ENCODE results near the gene UBE2L6. TPM values are rescaled to one million over a fixed set of nuclear protein-coding genes. Genes with fewer than 3 reads are reported as not detected.
A peak's percentile ranks its signal among the peaks of the same experiment; 100 is the strongest.

The UBE2L6 gene
- total and polyA plus RNA-seq, 8 donors, result 2.2 to 73.0 (median 40.5) TPM

DNA sequence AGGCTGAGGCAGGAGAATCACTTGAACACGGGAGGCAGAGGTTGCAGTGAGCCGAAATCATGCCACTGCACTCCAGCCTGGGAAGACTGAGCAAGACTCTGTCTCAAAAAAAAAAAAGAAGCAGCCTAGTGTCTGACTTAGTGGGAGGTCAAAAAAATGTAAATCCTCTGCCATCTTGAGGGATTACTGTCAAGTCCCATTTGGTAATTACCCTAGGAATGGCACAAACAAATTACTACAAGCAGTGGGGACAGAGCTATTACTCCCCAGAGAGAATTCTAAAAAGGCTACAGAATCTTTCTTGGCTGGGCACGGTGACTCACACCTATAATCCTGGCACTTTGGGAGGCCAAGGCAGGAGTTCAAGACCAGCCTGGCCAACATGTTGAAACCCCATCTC is 33.8 kb upstream of the UBE2L6 start:
- DNase-seq, result no peak
- 80 to 92% (median 86%) methylated on average over 3 of the region's 3 CpGs for WGBS, 5 donors
- Histone ChIP-seq H3K4me3 (no peak overlapping the region), H3K36me3 (peaks cover 4 to 30% (median 28%) of the 10 kb centered on the region in 4 donors), H3K4me1 (peaks cover 0 to 36% (median 18%) of the 10 kb centered on the region in 4 donors), H3K27ac (no peak overlapping the region), H3K27me3 (peaks cover 0 to 7% (median 0%) of the 10 kb centered on the region in 3 donors), H3K9me3 (no peaks in the 10 kb centered on the region)
- TF ChIP-seq EP300 (IDR thresholded peaks at IDR 0.05) (no peak), POLR2A (IDR thresholded peaks at IDR 0.05) (no peak)
- intact Hi-C loops (cut with DNase I; ENCODE audit: low total_unique reads), result no loop called here

GRCh38 chr11:57599381-57599780 is 31.9 kb upstream of the UBE2L6 start:
- H3K27ac ChIP-seq, result peak overlapping the region in 4 of 5 donors; percentile 90 to 92 (median 91)
- 19 to 67% (median 50%) methylated on average over 2 of the region's 2 CpGs for WGBS, 5 donors
- intact Hi-C loops (cut with DNase I; ENCODE audit: low total_unique reads), result no loop called here
- DNase-seq, result peak in 1 of 2 donors; percentile 9
- H3K4me1 ChIP-seq, result peaks cover 0 to 36% (median 18%) of the 10 kb centered on the region in 4 donors
- peak overlapping the region in 3 of 4 donors; percentile 54 to 69 (median 59) for H3K4me3 ChIP-seq
- no peaks in the 10 kb centered on the region for H3K9me3 ChIP-seq
- peaks cover 0 to 19% (median 15%) of the 10 kb centered on the region in 4 donors for H3K36me3 ChIP-seq
- H3K27me3 ChIP-seq, result peaks cover 0 to 7% (median 0%) of the 10 kb centered on the region in 3 donors
- TF ChIP-seq CTCF (IDR thresholded peaks at IDR 0.05) (no peak), EP300 (IDR thresholded peaks at IDR 0.05) (no peak), POLR2AphosphoS5 (IDR thresholded peaks at IDR 0.05) (no peak), POLR2A (IDR thresholded peaks at IDR 0.05) (no peak)

DNA sequence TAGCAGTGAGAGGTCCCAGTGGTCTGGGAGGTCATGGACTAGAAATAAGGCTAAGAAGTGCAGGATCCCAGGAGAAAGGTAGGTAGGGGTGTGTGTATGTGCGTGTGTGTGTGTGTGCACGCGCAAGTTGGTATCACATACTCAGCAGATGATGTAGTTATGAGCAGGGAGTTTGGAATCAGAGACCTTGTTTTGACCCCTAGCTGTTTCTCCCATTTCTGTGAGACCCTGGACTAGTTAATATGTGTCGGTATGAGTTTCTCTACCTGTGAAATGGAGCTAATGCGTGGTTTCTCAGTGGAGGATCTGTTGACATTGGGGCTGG is 31.3 kb upstream of the UBE2L6 start:
- Histone ChIP-seq H3K27me3 (peaks cover 0 to 7% (median 0%) of the 10 kb centered on the region in 3 donors), H3K36me3 (peaks cover 0 to 19% (median 15%) of the 10 kb centered on the region in 4 donors), H3K27ac (peak overlapping the region; percentile 87 to 92 (median 90)), H3K4me3 (peak overlapping the region; percentile 54 to 69 (median 60)), H3K9me3 (no peaks in the 10 kb centered on the region), H3K4me1 (peaks cover 0 to 36% (median 18%) of the 10 kb centered on the region in 4 donors)
- intact Hi-C loops (cut with DNase I; ENCODE audit: low total_unique reads), result no loop called here
- peak in 1 of 2 donors; percentile 58 for DNase-seq
- 54 to 78% (median 67%) methylated on average over 4 to 5 of the region's 5 CpGs for WGBS, 5 donors
- TF ChIP-seq POLR2AphosphoS5 (IDR thresholded peaks at IDR 0.05) (no peak), CTCF (IDR thresholded peaks at IDR 0.05) (no peak), POLR2A (IDR thresholded peaks at IDR 0.05) (no peak), EP300 (IDR thresholded peaks at IDR 0.05) (no peak)

DNA sequence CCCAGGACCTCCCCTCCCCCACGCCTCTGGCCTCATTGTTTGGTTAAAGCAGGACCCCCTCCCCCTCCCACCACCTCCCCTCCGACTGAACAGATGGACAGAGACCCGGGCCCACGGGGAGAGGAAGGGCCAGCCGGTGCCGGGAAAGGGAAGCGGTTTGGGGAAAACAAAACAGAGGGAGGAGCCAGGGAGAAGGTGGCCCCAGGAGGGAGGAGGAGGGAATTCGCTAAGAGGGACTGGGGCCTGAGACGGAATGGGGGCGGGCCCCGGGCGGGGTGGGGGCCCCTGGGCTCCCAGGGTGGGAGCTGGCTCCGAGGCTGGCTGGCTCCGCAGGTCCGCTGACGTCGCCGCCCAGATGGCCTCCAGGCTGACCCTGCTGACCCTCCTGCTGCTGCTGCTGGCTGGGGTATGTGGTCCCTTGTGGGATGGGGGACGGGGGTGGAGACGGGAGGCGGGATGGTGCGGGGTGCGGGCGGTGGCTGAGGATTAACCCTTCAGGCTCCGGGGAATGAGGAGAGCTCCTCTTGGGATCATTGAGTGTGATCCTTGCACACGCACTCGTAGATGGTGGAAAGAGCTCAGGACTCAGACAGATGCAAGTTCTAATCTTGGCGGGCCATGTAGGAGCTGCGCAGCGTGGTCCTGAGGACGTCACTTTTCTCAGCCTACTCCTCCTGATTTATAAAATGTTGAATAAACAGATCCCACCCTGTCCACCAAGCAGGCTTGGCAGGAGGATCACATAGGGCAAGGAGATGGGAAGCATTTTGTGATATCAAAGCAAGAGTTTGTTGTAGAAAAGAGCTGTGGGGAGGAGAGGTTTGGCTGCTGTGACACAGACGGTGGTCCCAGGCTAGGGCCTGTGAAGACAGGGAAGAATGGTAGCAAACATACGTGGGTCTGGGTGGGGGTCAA is 30.7 kb upstream of the UBE2L6 start:
- H3K27ac ChIP-seq, result peak overlapping the region; percentile 87 to 92 (median 90)
- peak; percentile 50 to 93 for DNase-seq
- H3K27me3 ChIP-seq, result peaks cover 0 to 7% (median 0%) of the 10 kb centered on the region in 3 donors
- peaks cover 0 to 17% (median 15%) of the 10 kb centered on the region in 4 donors for H3K36me3 ChIP-seq
- 5 to 6% (median 5%) methylated on average over 25 to 33 of the region's 33 CpGs for WGBS, 5 donors
- peaks cover 0 to 36% (median 18%) of the 10 kb centered on the region in 4 donors for H3K4me1 ChIP-seq
- H3K4me3 ChIP-seq, result peak overlapping the region; percentile 54 to 69 (median 60)
- intact Hi-C loops (cut with DNase I; ENCODE audit: low total_unique reads), result no loop called here
- TF ChIP-seq POLR2AphosphoS5 (IDR thresholded peaks at IDR 0.05), result no peak
- no peak for TF ChIP-seq CTCF (IDR thresholded peaks at IDR 0.05)
- no peak for TF ChIP-seq POLR2A (IDR thresholded peaks at IDR 0.05)
- no peak for TF ChIP-seq EP300 (IDR thresholded peaks at IDR 0.05)
- H3K9me3 ChIP-seq, result no peaks in the 10 kb centered on the region

All from stomach (tissue), 9 donors.